ENCODE data around the gene PPFIA2. TPM values are rescaled to one million over a fixed set of nuclear protein-coding genes. Genes with fewer than 3 reads are reported as not detected.

PPFIA2 gene
- total RNA-seq: 10 to 100 TPM in 2 of 4 donors, 1 to 10 TPM in 1, not detected in 1; 5.4 to 19.5 (median 18.5) TPM

GRCh38 chr12:81759190-81760051, at the start of gene PPFIA2:
Gene PPFIA2, minus strand, starts transcription at chr12:81759350.
- no peaks in the 10 kb centered on the region for H3K27me3 ChIP-seq
- H3K9me3 ChIP-seq: no peaks in the 10 kb centered on the region
- TF ChIP-seq CTCF (IDR thresholded peaks at IDR 0.05) (no peak), POLR2A (IDR thresholded peaks at IDR 0.05) (no peak)
- no peaks in the 10 kb centered on the region for H3K4me1 ChIP-seq
- DNase-seq: peak; percentile 34 to 55
- H3K4me3 ChIP-seq: peak within 1 kb of the TSS; percentile 33 to 44
- no peaks in the 10 kb centered on the region for H3K36me3 ChIP-seq
- intact Hi-C loops (cut with DNase I; ENCODE audit: low total_unique reads): no loop called here
- H3K27ac ChIP-seq: no peak within 1 kb of the TSS

GRCh38 chr12:81800298-81801148, 41.4 kb upstream of the PPFIA2 start:
- peak overlapping the region; percentile 4 to 25 for H3K27ac ChIP-seq
- intact Hi-C loops (cut with DNase I; ENCODE audit: low total_unique reads): no loop called here
- DNase-seq: no peak
- no peaks in the 10 kb centered on the region for H3K36me3 ChIP-seq
- no peaks in the 10 kb centered on the region for H3K27me3 ChIP-seq
- no peaks in the 10 kb centered on the region for H3K9me3 ChIP-seq
- no peak for TF ChIP-seq CTCF (IDR thresholded peaks at IDR 0.05)
- no peak for TF ChIP-seq POLR2A (IDR thresholded peaks at IDR 0.05)
- H3K4me1 ChIP-seq: no peaks in the 10 kb centered on the region
- no peak overlapping the region for H3K4me3 ChIP-seq

- Histone ChIP-seq H3K4me3 (no peak overlapping the region), H3K4me1 (no peaks in the 10 kb centered on the region), H3K36me3 (no peaks in the 10 kb centered on the region), H3K9me3 (no peaks in the 10 kb centered on the region), H3K27me3 (no peaks in the 10 kb centered on the region), H3K27ac (no peak overlapping the region)
- no peak for DNase-seq
- intact Hi-C loops (cut with DNase I; ENCODE audit: low total_unique reads): no loop called here
- TF ChIP-seq POLR2A (IDR thresholded peaks at IDR 0.05): no peak
- no peak for TF ChIP-seq CTCF (IDR thresholded peaks at IDR 0.05)
Observed at GRCh38 chr12:81798294-81798693, 39.1 kb upstream of the PPFIA2 start.

- DNase-seq: no peak
- Histone ChIP-seq H3K4me1 (no peaks in the 10 kb centered on the region), H3K27ac (no peak overlapping the region), H3K27me3 (no peaks in the 10 kb centered on the region), H3K9me3 (no peaks in the 10 kb centered on the region), H3K4me3 (no peak overlapping the region), H3K36me3 (no peaks in the 10 kb centered on the region)
- no peak for TF ChIP-seq CTCF (IDR thresholded peaks at IDR 0.05)
- no peak for TF ChIP-seq POLR2A (IDR thresholded peaks at IDR 0.05)
- intact Hi-C loops (cut with DNase I; ENCODE audit: low total_unique reads): no loop called here
Observed at GRCh38 chr12:81797100-81797499, 38.0 kb upstream of the PPFIA2 start.

- no peaks in the 10 kb centered on the region for H3K9me3 ChIP-seq
- H3K27ac ChIP-seq: no peak overlapping the region
- intact Hi-C loops (cut with DNase I; ENCODE audit: low total_unique reads): no loop called here
- H3K4me1 ChIP-seq: no peaks in the 10 kb centered on the region
- no peak for DNase-seq
- TF ChIP-seq CTCF (IDR thresholded peaks at IDR 0.05) (no peak), POLR2A (IDR thresholded peaks at IDR 0.05) (no peak)
- H3K27me3 ChIP-seq: no peaks in the 10 kb centered on the region
- no peaks in the 10 kb centered on the region for H3K36me3 ChIP-seq
- H3K4me3 ChIP-seq: no peak overlapping the region
Observed at GRCh38 chr12:81792666-81793065, 33.5 kb upstream of the PPFIA2 start.
